Neural progenitor cell (in vitro differentiated cells): ENCODE results near the gene ZDHHC19. TPM values are rescaled to one million over a fixed set of nuclear protein-coding genes. Genes with fewer than 3 reads are reported as not detected.

ENCODE experiments used
- DNase-seq: peaks from one replicate; pipeline ENCODE4 v3.0.0-alpha.2; 2016; ENCODE audit warnings: low spot score
- H2AFZ ChIP-seq: fragments of 200-600 bp; sonication (generic); replicated peaks from 2 replicates; pipeline ENCODE4 v1.6.1; 2016; ENCODE audit warnings: antibody characterized with exemption
- H3F3A ChIP-seq: fragments of 200-600 bp; sonication (generic); 2 replicates; pipeline ENCODE4 v1.6.1; 2016; ENCODE audit warnings: antibody characterized with exemption, low read depth
- H3K27ac ChIP-seq: fragments of 200-600 bp; sonication (generic); 2 replicates; pipeline ENCODE4 v1.5.1; 2016; ENCODE audit warnings: mild to moderate bottlenecking
- H3K27me3 ChIP-seq: fragments of 200-600 bp; sonication (generic); 2 replicates; pipeline ENCODE4 v1.6.1; 2016; ENCODE audit warnings: mild to moderate bottlenecking, moderate library complexity
- H3K36me3 ChIP-seq: fragments of 200-600 bp; sonication (generic); 2 replicates; pipeline ENCODE4 v1.5.1; 2016
- H3K4me1 ChIP-seq: fragments of 200-600 bp; sonication (generic); 2 replicates; pipeline ENCODE4 v1.6.1; 2016; ENCODE audit warnings: mixed run types
- H3K4me2 ChIP-seq: fragments of 200-600 bp; sonication (generic); 2 replicates; pipeline ENCODE4 v1.6.1; 2016
- H3K4me3 ChIP-seq: fragments of 200-600 bp; sonication (generic); 2 replicates; pipeline ENCODE4 v1.5.1; 2016
- H3K79me2 ChIP-seq: fragments of 200-600 bp; sonication (generic); 2 replicates; pipeline ENCODE4 v1.6.1; 2016; ENCODE audit warnings: low read depth
- H3K9ac ChIP-seq: fragments of 200-600 bp; sonication (generic); 2 replicates; pipeline ENCODE4 v1.6.1; 2016
- H3K9me3 ChIP-seq: fragments of 200-600 bp; sonication (generic); 2 replicates; pipeline ENCODE4 v1.5.1; 2016; ENCODE audit warnings: low read depth
- H4K20me1 ChIP-seq: fragments of 200-600 bp; sonication (generic); 2 replicates; pipeline ENCODE4 v1.6.1; 2016; ENCODE audit warnings: low read depth
- H3K27ac Mint-ChIP-seq: 3 replicates; pipeline ENCODE4 v1.8.0; 2021; ENCODE audit warnings: mixed read lengths
- H3K27me3 Mint-ChIP-seq: 2 replicates; pipeline ENCODE4 v1.8.0; 2022; ENCODE audit warnings: low read depth, mild to moderate bottlenecking, inconsistent platforms, moderate library complexity, mixed read lengths; ENCODE audit not compliant: insufficient read depth
- H3K36me3 Mint-ChIP-seq: 3 replicates; pipeline ENCODE4 v1.8.0; 2021; ENCODE audit warnings: mixed read lengths
- H3K4me1 Mint-ChIP-seq: 3 replicates; pipeline ENCODE4 v1.8.0; 2021; ENCODE audit warnings: mixed read lengths
- H3K4me3 Mint-ChIP-seq: 3 replicates; pipeline ENCODE4 v1.8.0; 2021; ENCODE audit warnings: mild to moderate bottlenecking, moderate library complexity, mixed read lengths
- H3K9me3 Mint-ChIP-seq: 3 replicates; pipeline ENCODE4 v1.8.0; 2020; ENCODE audit warnings: mixed read lengths
- CTCF ChIP-seq: fragments of 200-600 bp; sonication (generic); IDR thresholded peaks from 2 replicates; pipeline ENCODE4 v1.5.1; 2017; ENCODE audit warnings: antibody characterized with exemption, mild to moderate bottlenecking
- EZH2 ChIP-seq: fragments of 200-600 bp; sonication (generic); IDR thresholded peaks from 2 replicates; pipeline ENCODE4 v1.6.1; 2017; ENCODE audit warnings: antibody characterized with exemption, mild to moderate bottlenecking, moderate library complexity
- EZH2phosphoT487 ChIP-seq: fragments of 200-600 bp; sonication (generic); IDR thresholded peaks from 2 replicates; pipeline ENCODE4 v1.6.1; 2017; ENCODE audit warnings: antibody characterized with exemption
- total RNA-seq: library from RNA; depleted of rRNA; stranded (reverse); fragments of >200 nt; gene quantifications from 2 replicates; pipeline ENCODE4 v1.2.3, GENCODE V29; 2015; ENCODE audit warnings: low replicate concordance

The ZDHHC19 gene
- total RNA-seq, 1 donor from 2014 or later: not detected

DNA sequence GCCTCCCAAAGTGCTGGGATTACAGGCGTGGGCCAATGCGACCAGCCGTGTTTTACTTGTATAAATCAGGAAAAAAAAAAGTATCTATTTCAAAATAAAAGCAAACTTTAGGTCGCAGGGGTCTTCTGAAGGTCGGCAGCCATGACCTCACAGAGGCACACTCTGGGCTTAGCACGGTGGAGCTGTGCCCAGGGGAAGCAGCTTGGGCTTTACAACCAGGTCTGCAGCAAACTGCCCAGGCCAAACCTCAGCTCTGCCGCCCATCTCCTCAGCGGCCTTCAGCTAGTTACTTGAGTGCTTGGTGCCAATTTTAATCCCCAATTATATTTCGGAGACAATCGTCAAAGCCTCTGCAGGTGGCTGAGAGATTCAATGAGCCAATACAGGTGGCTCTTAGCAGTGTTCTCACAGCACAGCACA lies 30.1 kb downstream of the ZDHHC19 start:
- no peak for DNase-seq
- H3K27me3 Mint-ChIP-seq: peaks cover 11% of the 10 kb centered on the region
- H3K27me3 ChIP-seq: no peaks in the 10 kb centered on the region
- H3K4me1 Mint-ChIP-seq: peaks cover 25% of the 10 kb centered on the region
- H3K4me3 Mint-ChIP-seq: no peak overlapping the region
- no peaks in the 10 kb centered on the region for H3K36me3 Mint-ChIP-seq
- H3K79me2 ChIP-seq: no peaks in the 10 kb centered on the region
- H3K9ac ChIP-seq: no peak overlapping the region
- H3K9me3 Mint-ChIP-seq: no peaks in the 10 kb centered on the region
- H3K4me2 ChIP-seq: no peak overlapping the region
- peaks cover 11% of the 10 kb centered on the region for H3F3A ChIP-seq
- H2AFZ ChIP-seq: no peak overlapping the region
- H3K27ac ChIP-seq: no peak overlapping the region
- no peaks in the 10 kb centered on the region for H3K9me3 ChIP-seq
- no peaks in the 10 kb centered on the region for H4K20me1 ChIP-seq
- no peak for TF ChIP-seq EZH2
- no peak for TF ChIP-seq CTCF
- TF ChIP-seq EZH2phosphoT487: no peak
- H3K4me1 ChIP-seq: peaks cover 13% of the 10 kb centered on the region
- H3K36me3 ChIP-seq: no peaks in the 10 kb centered on the region
- H3K4me3 ChIP-seq: no peak overlapping the region
- H3K27ac Mint-ChIP-seq: no peak overlapping the region

GRCh38 chr3:196180346-196180745 lies 30.9 kb downstream of the ZDHHC19 start:
- Mint-ChIP-seq H3K27me3 (peaks cover 11% of the 10 kb centered on the region), H3K36me3 (no peaks in the 10 kb centered on the region), H3K4me3 (no peak overlapping the region), H3K9me3 (no peaks in the 10 kb centered on the region), H3K27ac (no peak overlapping the region), H3K4me1 (peaks cover 27% of the 10 kb centered on the region)
- no peak overlapping the region for H3K4me2 ChIP-seq
- no peak overlapping the region for H3K9ac ChIP-seq
- H3K79me2 ChIP-seq: no peaks in the 10 kb centered on the region
- no peak for DNase-seq
- peaks cover 10% of the 10 kb centered on the region for H3K4me1 ChIP-seq
- H2AFZ ChIP-seq: no peak overlapping the region
- no peak overlapping the region for H3K27ac ChIP-seq
- H3K9me3 ChIP-seq: no peaks in the 10 kb centered on the region
- no peaks in the 10 kb centered on the region for H3K27me3 ChIP-seq
- H3K36me3 ChIP-seq: no peaks in the 10 kb centered on the region
- H3K4me3 ChIP-seq: no peak overlapping the region
- peaks cover 7% of the 10 kb centered on the region for H3F3A ChIP-seq
- H4K20me1 ChIP-seq: no peaks in the 10 kb centered on the region
- TF ChIP-seq EZH2: no peak
- TF ChIP-seq EZH2phosphoT487: no peak
- TF ChIP-seq CTCF: no peak

GRCh38 chr3:196179380-196180308 lies 31.6 kb downstream of the ZDHHC19 start:
- no peaks in the 10 kb centered on the region for H3K36me3 ChIP-seq
- Mint-ChIP-seq H3K36me3 (no peaks in the 10 kb centered on the region), H3K4me1 (peaks cover 27% of the 10 kb centered on the region), H3K9me3 (no peaks in the 10 kb centered on the region), H3K4me3 (no peak overlapping the region), H3K27ac (peak overlapping the region; percentile 24), H3K27me3 (peaks cover 11% of the 10 kb centered on the region)
- TF ChIP-seq EZH2phosphoT487 (no peak), EZH2 (no peak), CTCF (no peak)
- no peak overlapping the region for H3K27ac ChIP-seq
- H3K4me1 ChIP-seq: peaks cover 10% of the 10 kb centered on the region
- H3K79me2 ChIP-seq: no peaks in the 10 kb centered on the region
- H3F3A ChIP-seq: peaks cover 7% of the 10 kb centered on the region
- H3K4me3 ChIP-seq: no peak overlapping the region
- H3K4me2 ChIP-seq: peak overlapping the region; percentile 34
- no peak overlapping the region for H3K9ac ChIP-seq
- no peaks in the 10 kb centered on the region for H3K27me3 ChIP-seq
- peak; percentile 65 for DNase-seq
- H4K20me1 ChIP-seq: no peaks in the 10 kb centered on the region
- H3K9me3 ChIP-seq: no peaks in the 10 kb centered on the region
- peak overlapping the region; percentile 88 for H2AFZ ChIP-seq
